ENCODE measurements around the gene GNAL.
A peak's percentile ranks its signal among the peaks of the same experiment; 100 is the strongest.

DNA sequence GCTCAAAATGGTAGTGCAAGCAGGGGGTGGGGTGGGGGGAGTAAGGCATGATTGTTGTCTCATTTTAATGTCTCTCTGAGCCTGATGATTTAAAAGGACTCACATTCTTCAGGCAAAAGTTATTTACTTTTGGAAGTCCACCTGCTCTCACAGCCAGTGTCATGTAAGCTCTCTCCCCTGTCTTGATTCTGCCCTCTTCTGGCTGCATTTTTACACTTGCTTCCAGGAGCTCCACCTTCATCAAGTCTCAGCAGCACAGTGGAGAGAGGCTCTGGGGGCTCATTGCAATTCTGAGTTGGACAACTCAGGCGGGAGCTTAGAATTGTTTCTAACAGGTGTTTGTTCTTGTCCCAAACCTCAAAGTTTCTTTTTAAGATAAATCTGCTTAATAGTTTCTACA, 39.2 kb downstream of the GNAL start:
- no peak for TF ChIP-seq POLR2A (IDR thresholded peaks at IDR 0.05; ENCODE audit: borderline replicate concordance, extremely low read depth, insufficient read depth, insufficient read length)
- TF ChIP-seq, protein P1, sequence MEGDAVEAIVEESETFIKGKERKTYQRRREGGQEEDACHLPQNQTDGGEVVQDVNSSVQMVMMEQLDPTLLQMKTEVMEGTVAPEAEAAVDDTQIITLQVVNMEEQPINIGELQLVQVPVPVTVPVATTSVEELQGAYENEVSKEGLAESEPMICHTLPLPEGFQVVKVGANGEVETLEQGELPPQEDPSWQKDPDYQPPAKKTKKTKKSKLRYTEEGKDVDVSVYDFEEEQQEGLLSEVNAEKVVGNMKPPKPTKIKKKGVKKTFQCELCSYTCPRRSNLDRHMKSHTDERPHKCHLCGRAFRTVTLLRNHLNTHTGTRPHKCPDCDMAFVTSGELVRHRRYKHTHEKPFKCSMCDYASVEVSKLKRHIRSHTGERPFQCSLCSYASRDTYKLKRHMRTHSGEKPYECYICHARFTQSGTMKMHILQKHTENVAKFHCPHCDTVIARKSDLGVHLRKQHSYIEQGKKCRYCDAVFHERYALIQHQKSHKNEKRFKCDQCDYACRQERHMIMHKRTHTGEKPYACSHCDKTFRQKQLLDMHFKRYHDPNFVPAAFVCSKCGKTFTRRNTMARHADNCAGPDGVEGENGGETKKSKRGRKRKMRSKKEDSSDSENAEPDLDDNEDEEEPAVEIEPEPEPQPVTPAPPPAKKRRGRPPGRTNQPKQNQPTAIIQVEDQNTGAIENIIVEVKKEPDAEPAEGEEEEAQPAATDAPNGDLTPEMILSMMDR (IDR thresholded peaks at IDR 0.05 in 2 of 3, conservative IDR thresholded peaks at IDR 0.05 in 1 of 3; ENCODE audit: borderline replicate concordance in 1 of 3, insufficient read depth in 1 of 3, low read depth in 2 of 3, low read length in 2 of 3): peak; percentile 23 to 29 (median 25); a peak in 3 of 6 replicates
- peak; percentile 53 for TF ChIP-seq RAD21 (IDR thresholded peaks at IDR 0.05; ENCODE audit: low read depth)
- TF ChIP-seq, protein P2, sequence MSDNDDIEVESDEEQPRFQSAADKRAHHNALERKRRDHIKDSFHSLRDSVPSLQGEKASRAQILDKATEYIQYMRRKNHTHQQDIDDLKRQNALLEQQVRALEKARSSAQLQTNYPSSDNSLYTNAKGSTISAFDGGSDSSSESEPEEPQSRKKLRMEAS (IDR thresholded peaks at IDR 0.05): no peak
- TF ChIP-seq CBX3 (IDR thresholded peaks at IDR 0.05; ENCODE audit: low read depth): no peak
- TF ChIP-seq EZH2phosphoT487 (IDR thresholded peaks at IDR 0.05; ENCODE audit: borderline replicate concordance): no peak
- TF ChIP-seq POLR2AphosphoS5 (IDR thresholded peaks at IDR 0.05; ENCODE audit: low read depth, low read length): no peak
- TF ChIP-seq SRF (IDR thresholded peaks at IDR 0.05; ENCODE audit: low read depth): no peak

Data from HCT116 (cell line).